ENCODE data around the gene SOX8. TPM values are rescaled to one million over a fixed set of nuclear protein-coding genes. Genes with fewer than 3 reads are reported as not detected.

The SOX8 gene
- total RNA-seq, 4 donors from 2014 or later = under 0.01 to 6.4 (median 1.1) TPM; not detected in 1

DNA sequence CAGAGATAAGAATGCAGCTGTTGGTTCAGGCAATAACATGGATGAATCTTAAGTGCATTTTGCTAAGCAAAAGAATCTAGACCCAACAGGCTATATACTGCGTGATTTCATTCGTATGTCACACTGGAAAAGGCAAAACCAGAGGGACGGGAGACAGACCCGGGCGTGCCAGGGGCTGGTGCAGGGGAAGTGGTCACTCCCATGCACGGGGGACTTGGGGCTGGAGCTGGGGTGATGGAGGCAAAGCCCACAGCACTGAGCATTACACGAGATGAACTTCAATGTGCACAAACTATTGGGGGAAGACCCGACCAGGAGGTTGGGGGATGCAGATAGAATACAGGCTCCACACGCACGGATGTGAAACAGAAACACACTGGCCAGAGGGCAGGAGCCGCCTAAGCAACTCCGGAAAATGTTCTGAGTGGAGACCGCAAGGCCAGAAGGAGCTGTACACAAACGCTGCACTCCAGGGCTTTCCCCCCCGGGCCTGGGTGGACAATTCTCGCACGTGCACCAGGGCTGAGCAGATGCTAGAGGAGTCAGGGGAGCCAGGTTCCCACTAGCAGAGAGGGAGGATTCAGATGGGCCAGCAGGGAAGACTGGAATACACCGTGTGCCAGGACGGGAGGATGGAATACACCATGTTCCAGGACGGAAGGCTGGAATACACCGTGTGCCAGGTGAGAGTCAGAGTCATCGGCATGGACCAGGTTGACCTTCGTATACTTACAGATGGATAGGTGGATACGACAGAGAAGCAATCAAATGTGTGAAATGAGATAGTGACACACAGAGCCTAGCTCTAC is 22.1 kb upstream of the SOX8 start:
- intact Hi-C loops (cut with DNase I; ENCODE audit: low total_unique reads) = no loop called here
- TF ChIP-seq, protein P1, sequence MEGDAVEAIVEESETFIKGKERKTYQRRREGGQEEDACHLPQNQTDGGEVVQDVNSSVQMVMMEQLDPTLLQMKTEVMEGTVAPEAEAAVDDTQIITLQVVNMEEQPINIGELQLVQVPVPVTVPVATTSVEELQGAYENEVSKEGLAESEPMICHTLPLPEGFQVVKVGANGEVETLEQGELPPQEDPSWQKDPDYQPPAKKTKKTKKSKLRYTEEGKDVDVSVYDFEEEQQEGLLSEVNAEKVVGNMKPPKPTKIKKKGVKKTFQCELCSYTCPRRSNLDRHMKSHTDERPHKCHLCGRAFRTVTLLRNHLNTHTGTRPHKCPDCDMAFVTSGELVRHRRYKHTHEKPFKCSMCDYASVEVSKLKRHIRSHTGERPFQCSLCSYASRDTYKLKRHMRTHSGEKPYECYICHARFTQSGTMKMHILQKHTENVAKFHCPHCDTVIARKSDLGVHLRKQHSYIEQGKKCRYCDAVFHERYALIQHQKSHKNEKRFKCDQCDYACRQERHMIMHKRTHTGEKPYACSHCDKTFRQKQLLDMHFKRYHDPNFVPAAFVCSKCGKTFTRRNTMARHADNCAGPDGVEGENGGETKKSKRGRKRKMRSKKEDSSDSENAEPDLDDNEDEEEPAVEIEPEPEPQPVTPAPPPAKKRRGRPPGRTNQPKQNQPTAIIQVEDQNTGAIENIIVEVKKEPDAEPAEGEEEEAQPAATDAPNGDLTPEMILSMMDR (IDR thresholded peaks at IDR 0.05) = no peak
- TF ChIP-seq POLR2A (IDR thresholded peaks at IDR 0.05) = no peak
- no peak overlapping the region for H3K4me3 ChIP-seq
- H3K9me3 ChIP-seq = no peaks in the 10 kb centered on the region
- DNase-seq = no peak
- no peaks in the 10 kb centered on the region for H3K36me3 ChIP-seq
- H3K27ac ChIP-seq = no peak overlapping the region
- no peaks in the 10 kb centered on the region for H3K27me3 ChIP-seq
- no peaks in the 10 kb centered on the region for H3K4me1 ChIP-seq

DNA sequence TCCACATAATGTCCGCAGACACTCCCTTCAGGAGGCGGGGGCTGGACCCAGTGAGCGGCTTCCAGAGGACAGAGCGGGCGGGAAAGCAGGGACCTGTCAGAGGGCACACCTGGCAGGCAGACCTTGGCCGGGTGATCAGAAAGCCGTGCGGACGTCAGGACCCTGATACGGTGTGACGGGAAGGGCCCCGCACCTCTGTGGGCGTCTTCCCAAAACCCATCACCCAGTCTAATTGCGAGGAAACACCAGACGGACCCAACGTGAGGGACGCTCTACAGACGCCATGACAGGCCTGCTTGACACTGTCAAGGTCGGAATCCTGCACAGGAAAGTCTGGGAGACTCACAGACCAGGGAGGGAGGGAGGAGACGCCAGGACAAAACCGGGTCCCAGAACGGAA is 19.2 kb upstream of the SOX8 start:
- intact Hi-C loops (cut with DNase I; ENCODE audit: low total_unique reads) = no loop called here
- DNase-seq = no peak

DNA sequence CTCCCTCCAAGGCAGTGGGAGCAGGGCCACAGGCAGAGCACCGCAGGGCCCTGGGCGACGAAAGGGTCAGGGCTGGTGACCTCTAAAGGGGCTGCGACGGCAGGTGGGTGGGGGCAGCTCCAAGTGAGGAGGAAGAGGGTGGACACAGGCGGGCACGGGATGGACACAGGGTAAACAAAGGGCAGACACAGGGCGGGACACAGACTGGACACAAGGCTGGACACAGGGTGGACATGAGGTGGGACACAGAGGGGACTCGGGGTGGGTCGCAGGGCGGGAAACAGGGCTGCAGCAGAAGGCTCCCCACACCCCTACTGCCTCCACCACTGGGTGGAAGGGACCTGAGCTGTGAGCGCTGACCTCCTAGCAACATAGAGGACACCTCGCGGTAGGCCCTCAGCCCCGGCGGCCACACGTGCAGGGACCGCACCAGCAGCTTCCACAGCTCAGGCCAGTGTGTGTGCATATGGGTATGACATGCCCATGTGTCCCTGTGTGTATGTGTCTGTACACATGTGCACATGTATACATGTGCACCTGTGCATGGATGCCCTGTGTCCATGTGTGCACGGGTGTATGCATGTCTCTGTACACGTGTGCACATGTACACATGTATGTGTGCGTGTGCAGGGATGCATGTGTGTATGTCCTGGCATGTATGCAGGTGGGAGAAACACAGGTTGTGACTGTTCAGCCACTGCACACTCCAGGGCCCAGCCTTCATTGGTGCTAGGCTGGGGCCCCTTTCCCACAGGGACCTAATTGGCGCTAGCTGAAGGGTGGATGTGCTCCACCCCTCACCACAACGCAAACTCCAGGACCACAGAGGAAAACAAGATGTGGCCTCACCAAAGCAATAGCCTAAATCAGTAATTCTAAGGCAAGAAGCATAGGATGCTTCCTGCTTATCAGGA is 18.4 kb upstream of the SOX8 start:
- intact Hi-C loops (cut with DNase I; ENCODE audit: low total_unique reads) = no loop called here
- Histone ChIP-seq H3K9me3 (no peaks in the 10 kb centered on the region), H3K4me3 (no peak overlapping the region), H3K4me1 (no peaks in the 10 kb centered on the region), H3K27ac (no peak overlapping the region), H3K27me3 (no peaks in the 10 kb centered on the region), H3K36me3 (no peaks in the 10 kb centered on the region)
- no peak for DNase-seq
- no peak for TF ChIP-seq POLR2A (IDR thresholded peaks at IDR 0.05)
- TF ChIP-seq, protein P1 (IDR thresholded peaks at IDR 0.05) = no peak

More for the DNA sequence above, 19.2 kb upstream of the SOX8 start:
- no peaks in the 10 kb centered on the region for H3K9me3 ChIP-seq
- TF ChIP-seq, protein P1 (IDR thresholded peaks at IDR 0.05) = no peak
- no peak for TF ChIP-seq POLR2A (IDR thresholded peaks at IDR 0.05)
- no peak overlapping the region for H3K27ac ChIP-seq
- H3K4me3 ChIP-seq = no peak overlapping the region
- H3K27me3 ChIP-seq = no peaks in the 10 kb centered on the region
- no peaks in the 10 kb centered on the region for H3K36me3 ChIP-seq
- H3K4me1 ChIP-seq = no peaks in the 10 kb centered on the region

DNA sequence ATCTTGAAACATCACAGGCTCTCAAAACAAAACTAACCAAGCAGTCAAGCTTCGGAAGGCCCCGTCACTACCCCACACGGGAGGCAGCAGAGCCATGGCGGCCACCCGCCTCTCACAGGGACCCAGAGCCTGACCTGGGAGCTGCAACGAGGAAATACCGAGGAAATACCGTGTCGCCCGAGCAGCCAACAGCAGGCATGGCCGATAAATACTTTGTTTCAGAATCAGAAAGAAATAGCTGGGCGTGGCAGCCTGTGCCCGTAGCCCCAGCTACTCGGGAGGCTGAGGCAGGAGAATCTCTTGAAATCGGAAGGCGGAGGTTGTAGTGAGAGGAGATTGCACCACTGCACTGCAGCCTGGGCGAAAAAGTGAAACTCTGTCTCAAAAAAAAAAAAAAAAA is 17.7 kb upstream of the SOX8 start:
- H3K27me3 ChIP-seq = no peaks in the 10 kb centered on the region
- H3K36me3 ChIP-seq = no peaks in the 10 kb centered on the region
- H3K4me3 ChIP-seq = no peak overlapping the region
- intact Hi-C loops (cut with DNase I; ENCODE audit: low total_unique reads) = no loop called here
- no peak for DNase-seq
- no peak overlapping the region for H3K27ac ChIP-seq
- no peaks in the 10 kb centered on the region for H3K4me1 ChIP-seq
- TF ChIP-seq, protein P1 (IDR thresholded peaks at IDR 0.05) = no peak
- TF ChIP-seq POLR2A (IDR thresholded peaks at IDR 0.05) = no peak
- no peaks in the 10 kb centered on the region for H3K9me3 ChIP-seq
